WTC11 (cell line): ENCODE measurements around the gene RMRP. TPM values are rescaled to one million over a fixed set of nuclear protein-coding genes. Genes with fewer than 3 reads are reported as not detected.

Experiments
- ESRRA ChIP-seq: sonication (generic); formaldehyde crosslinking; IDR thresholded peaks from 2 replicates; pipeline ENCODE4 v1.8.1; 2022; ENCODE audit warnings: mild to moderate bottlenecking, missing genetic modification reagents, borderline replicate concordance
- FOXJ3 ChIP-seq: sonication (generic); formaldehyde crosslinking; IDR thresholded peaks from 2 replicates; pipeline ENCODE4 v1.9.0; 2021; ENCODE audit warnings: missing genetic modification reagents, mild to moderate bottlenecking, borderline replicate concordance
- FOXP1 ChIP-seq: sonication (generic); formaldehyde crosslinking; IDR thresholded peaks from 2 replicates; pipeline ENCODE4 v1.8.0; 2022; ENCODE audit warnings: missing genetic modification reagents, mild to moderate bottlenecking, moderate library complexity, borderline replicate concordance
- GABPB1 ChIP-seq: sonication (generic); formaldehyde crosslinking; IDR thresholded peaks from 2 replicates; pipeline ENCODE4 v1.8.1; 2023; ENCODE audit warnings: mild to moderate bottlenecking, missing genetic modification reagents
- HMGA2 ChIP-seq: fragments of 250-450 bp; sonication (Bioruptor Pico); IDR thresholded peaks from 2 replicates; pipeline ENCODE4 v1.4.0; 2021; ENCODE audit warnings: mild to moderate bottlenecking, moderate library complexity
- KAT7 ChIP-seq: sonication (generic); formaldehyde crosslinking; IDR thresholded peaks from 2 replicates; pipeline ENCODE4 v1.8.1; 2023; ENCODE audit warnings: missing genetic modification reagents, mild to moderate bottlenecking, borderline replicate concordance
- MXD4 ChIP-seq: fragments of 250-450 bp; sonication (Bioruptor Pico); IDR thresholded peaks from 2 replicates; pipeline ENCODE4 v1.8.0; 2021; ENCODE audit warnings: mild to moderate bottlenecking, moderate library complexity, borderline replicate concordance
- MYBL2 ChIP-seq: sonication (generic); formaldehyde crosslinking; IDR thresholded peaks from 2 replicates; pipeline ENCODE4 v1.8.1; 2023; ENCODE audit warnings: mild to moderate bottlenecking, moderate library complexity, missing genetic modification reagents
- NFATC4 ChIP-seq: fragments of 250-450 bp; sonication (Bioruptor Pico); IDR thresholded peaks from 2 replicates; pipeline ENCODE4 v1.9.0; 2021; ENCODE audit warnings: mild to moderate bottlenecking
- NR2C2 ChIP-seq: sonication (generic); formaldehyde crosslinking; IDR thresholded peaks from 2 replicates; pipeline ENCODE4 v1.8.0; 2022; ENCODE audit warnings: mild to moderate bottlenecking, missing genetic modification reagents
- SMAD4 ChIP-seq: sonication (generic); formaldehyde crosslinking; IDR thresholded peaks from 2 replicates; pipeline ENCODE4 v1.8.0; 2022; ENCODE audit warnings: mild to moderate bottlenecking, missing genetic modification reagents
- TCF7 ChIP-seq: sonication (generic); formaldehyde crosslinking; IDR thresholded peaks from 2 replicates; pipeline ENCODE4 v1.8.0; 2022; ENCODE audit warnings: mild to moderate bottlenecking, low read depth, missing genetic modification reagents, moderate library complexity
- TP53 ChIP-seq: sonication (generic); formaldehyde crosslinking; IDR thresholded peaks from 2 replicates; pipeline ENCODE4 v1.8.1; 2023; ENCODE audit warnings: mild to moderate bottlenecking, missing genetic modification reagents
- ZNF219 ChIP-seq: sonication (generic); formaldehyde crosslinking; IDR thresholded peaks from 2 replicates; pipeline ENCODE4 v1.8.0; 2023; ENCODE audit warnings: missing genetic modification reagents, mild to moderate bottlenecking, borderline replicate concordance
- ZNF232 ChIP-seq: sonication (generic); formaldehyde crosslinking; IDR thresholded peaks from 2 replicates; pipeline ENCODE4 v1.8.0; 2022; ENCODE audit warnings: mild to moderate bottlenecking, missing genetic modification reagents
- ZNF317 ChIP-seq: sonication (generic); formaldehyde crosslinking; IDR thresholded peaks from 2 replicates; pipeline ENCODE4 v1.8.1; 2023; ENCODE audit warnings: low read depth, mild to moderate bottlenecking, moderate library complexity, missing genetic modification reagents, borderline replicate concordance
- ZNF423 ChIP-seq: fragments of 250-450 bp; sonication (Bioruptor Pico); IDR thresholded peaks from 2 replicates; pipeline ENCODE4 v2.1.2; 2022; ENCODE audit warnings: mild to moderate bottlenecking, moderate library complexity
- total RNA-seq: library from RNA; stranded (reverse); gene quantifications from 3 replicates; pipeline ENCODE4 v1.2.3, GENCODE V29; 2021
- TF ChIP-seq, protein P1 (sequence below): sonication (generic); formaldehyde crosslinking; conservative IDR thresholded peaks from 2 replicates; pipeline ENCODE4 v1.8.1; 2022; ENCODE audit warnings: mild to moderate bottlenecking, missing genetic modification reagents
- TF ChIP-seq, protein P2 (sequence below): sonication (generic); formaldehyde crosslinking; IDR thresholded peaks from 2 replicates; pipeline ENCODE4 v1.8.1; 2022; ENCODE audit warnings: low read depth, missing genetic modification reagents, borderline replicate concordance
- TF ChIP-seq, protein P3 (sequence below): sonication (generic); formaldehyde crosslinking; IDR thresholded peaks from 2 replicates; pipeline ENCODE4 v1.8.0; 2023; ENCODE audit warnings: missing genetic modification reagents
- TF ChIP-seq, protein P4 (sequence below): sonication (generic); formaldehyde crosslinking; IDR thresholded peaks from 2 replicates; pipeline ENCODE4 v1.8.1; 2023; ENCODE audit warnings: mild to moderate bottlenecking, missing genetic modification reagents, moderate library complexity
- TF ChIP-seq, protein P5 (sequence below): fragments of 250-450 bp; sonication (Bioruptor Pico); IDR thresholded peaks from 2 replicates; pipeline ENCODE4 v1.9.0; 2021; ENCODE audit warnings: mild to moderate bottlenecking
- TF ChIP-seq, protein P6 (sequence below): fragments of 250-450 bp; sonication (Bioruptor Pico); IDR thresholded peaks from 2 replicates; pipeline ENCODE4 v1.9.0; 2021; ENCODE audit warnings: moderate library complexity, mild to moderate bottlenecking, inconsistent platforms, borderline replicate concordance
- TF ChIP-seq, protein P7 (sequence below): sonication (generic); formaldehyde crosslinking; IDR thresholded peaks from 2 replicates; pipeline ENCODE4 v1.8.1; 2023; ENCODE audit warnings: mild to moderate bottlenecking, missing genetic modification reagents, borderline replicate concordance
- TF ChIP-seq, protein P8 (sequence below): sonication (generic); formaldehyde crosslinking; IDR thresholded peaks from 2 replicates; pipeline ENCODE4 v1.8.0; 2022; ENCODE audit warnings: mild to moderate bottlenecking, missing genetic modification reagents
- TF ChIP-seq, protein P9 (sequence below): sonication (generic); formaldehyde crosslinking; IDR thresholded peaks from 2 replicates; pipeline ENCODE4 v1.8.0; 2022; ENCODE audit warnings: mild to moderate bottlenecking, missing genetic modification reagents

The RMRP gene
- total RNA-seq, 1 experiment from 2014 or later = 25,958 TPM

DNA sequence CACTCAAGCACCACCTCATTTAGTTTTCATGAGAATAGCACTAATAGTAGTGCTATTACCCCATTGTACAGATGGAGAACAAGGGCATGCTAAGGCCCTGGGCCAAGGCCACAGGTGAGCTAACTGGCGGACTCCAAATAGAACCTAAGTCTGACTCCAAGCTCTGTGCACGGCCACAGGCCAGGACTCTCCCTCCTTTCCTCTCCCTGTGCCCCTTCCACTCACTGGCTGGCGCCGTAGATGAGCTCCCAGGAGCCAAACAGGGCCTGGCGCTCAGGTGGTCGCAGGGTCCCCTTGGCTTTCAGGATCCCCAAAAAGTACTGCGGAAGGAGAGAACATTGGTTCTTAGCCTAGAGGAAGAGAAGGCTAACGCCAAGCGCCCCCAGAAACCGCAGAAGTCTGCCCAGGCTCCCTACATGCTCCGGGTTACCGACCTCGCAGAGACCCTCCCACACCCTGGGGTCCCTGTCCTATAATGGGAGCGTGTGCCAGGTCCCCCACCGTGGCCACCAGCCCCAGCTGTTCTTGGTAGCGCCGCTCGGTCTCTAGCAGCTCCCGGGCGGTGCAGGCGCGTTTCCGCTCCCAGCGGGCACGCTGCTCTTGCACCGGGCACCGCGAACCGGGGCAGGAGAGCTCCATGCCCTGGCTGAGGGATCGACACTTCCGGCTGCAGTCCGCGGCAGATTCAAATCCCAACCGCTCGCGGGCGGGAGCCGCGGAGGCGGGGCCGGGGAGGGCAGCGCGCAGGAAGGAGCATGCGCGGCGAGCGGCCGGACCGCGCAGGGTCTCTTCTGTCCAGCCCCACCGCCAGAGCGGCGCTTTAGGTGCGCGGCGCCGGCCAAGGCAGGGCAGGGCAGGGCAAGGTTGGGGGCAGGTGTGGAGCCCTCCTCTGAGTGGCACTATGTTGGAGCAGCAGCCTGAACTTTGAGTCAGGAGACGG is 7.0 kb upstream of the RMRP start, which contains the start of gene ARHGEF39 (continued):
- peak; percentile 69; the same call in 1 of the 2 replicates for TF ChIP-seq TP53 (CRISPR knock-in tag)
- TF ChIP-seq ZNF317 (CRISPR knock-in tag) = peak; percentile 14; the same call in 1 of the 2 replicates
- TF ChIP-seq, protein P1, sequence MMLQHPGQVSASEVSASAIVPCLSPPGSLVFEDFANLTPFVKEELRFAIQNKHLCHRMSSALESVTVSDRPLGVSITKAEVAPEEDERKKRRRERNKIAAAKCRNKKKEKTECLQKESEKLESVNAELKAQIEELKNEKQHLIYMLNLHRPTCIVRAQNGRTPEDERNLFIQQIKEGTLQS (CRISPR knock-in tag) = no peak
- no peak for TF ChIP-seq ZNF423 (CRISPR knock-in tag)
- TF ChIP-seq, protein P2, sequence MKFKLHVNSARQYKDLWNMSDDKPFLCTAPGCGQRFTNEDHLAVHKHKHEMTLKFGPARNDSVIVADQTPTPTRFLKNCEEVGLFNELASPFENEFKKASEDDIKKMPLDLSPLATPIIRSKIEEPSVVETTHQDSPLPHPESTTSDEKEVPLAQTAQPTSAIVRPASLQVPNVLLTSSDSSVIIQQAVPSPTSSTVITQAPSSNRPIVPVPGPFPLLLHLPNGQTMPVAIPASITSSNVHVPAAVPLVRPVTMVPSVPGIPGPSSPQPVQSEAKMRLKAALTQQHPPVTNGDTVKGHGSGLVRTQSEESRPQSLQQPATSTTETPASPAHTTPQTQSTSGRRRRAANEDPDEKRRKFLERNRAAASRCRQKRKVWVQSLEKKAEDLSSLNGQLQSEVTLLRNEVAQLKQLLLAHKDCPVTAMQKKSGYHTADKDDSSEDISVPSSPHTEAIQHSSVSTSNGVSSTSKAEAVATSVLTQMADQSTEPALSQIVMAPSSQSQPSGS (CRISPR knock-in tag) = no peak
- TF ChIP-seq HMGA2 (CRISPR knock-in tag) = no peak
- TF ChIP-seq ZNF232 (CRISPR knock-in tag) = peak; percentile 89; the same call in 1 of the 2 replicates
- TF ChIP-seq, protein P3, sequence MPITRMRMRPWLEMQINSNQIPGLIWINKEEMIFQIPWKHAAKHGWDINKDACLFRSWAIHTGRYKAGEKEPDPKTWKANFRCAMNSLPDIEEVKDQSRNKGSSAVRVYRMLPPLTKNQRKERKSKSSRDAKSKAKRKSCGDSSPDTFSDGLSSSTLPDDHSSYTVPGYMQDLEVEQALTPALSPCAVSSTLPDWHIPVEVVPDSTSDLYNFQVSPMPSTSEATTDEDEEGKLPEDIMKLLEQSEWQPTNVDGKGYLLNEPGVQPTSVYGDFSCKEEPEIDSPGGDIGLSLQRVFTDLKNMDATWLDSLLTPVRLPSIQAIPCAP (CRISPR knock-in tag) = no peak
- TF ChIP-seq FOXJ3 (CRISPR knock-in tag) = no peak
- TF ChIP-seq, protein P4, sequence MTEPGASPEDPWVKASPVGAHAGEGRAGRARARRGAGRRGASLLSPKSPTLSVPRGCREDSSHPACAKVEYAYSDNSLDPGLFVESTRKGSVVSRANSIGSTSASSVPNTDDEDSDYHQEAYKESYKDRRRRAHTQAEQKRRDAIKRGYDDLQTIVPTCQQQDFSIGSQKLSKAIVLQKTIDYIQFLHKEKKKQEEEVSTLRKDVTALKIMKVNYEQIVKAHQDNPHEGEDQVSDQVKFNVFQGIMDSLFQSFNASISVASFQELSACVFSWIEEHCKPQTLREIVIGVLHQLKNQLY = no peak
- no peak for TF ChIP-seq KAT7
- TF ChIP-seq FOXP1 (CRISPR knock-in tag) = peak; percentile 92; the same call in 1 of the 2 replicates
- no peak for TF ChIP-seq ZNF219 (CRISPR knock-in tag)
- TF ChIP-seq ESRRA (CRISPR knock-in tag) = peak; percentile 87; the same call in 1 of the 2 replicates
- TF ChIP-seq NR2C2 (CRISPR knock-in tag) = no peak
- peak; percentile 90 for TF ChIP-seq GABPB1 (CRISPR knock-in tag)
- TF ChIP-seq, protein P5, sequence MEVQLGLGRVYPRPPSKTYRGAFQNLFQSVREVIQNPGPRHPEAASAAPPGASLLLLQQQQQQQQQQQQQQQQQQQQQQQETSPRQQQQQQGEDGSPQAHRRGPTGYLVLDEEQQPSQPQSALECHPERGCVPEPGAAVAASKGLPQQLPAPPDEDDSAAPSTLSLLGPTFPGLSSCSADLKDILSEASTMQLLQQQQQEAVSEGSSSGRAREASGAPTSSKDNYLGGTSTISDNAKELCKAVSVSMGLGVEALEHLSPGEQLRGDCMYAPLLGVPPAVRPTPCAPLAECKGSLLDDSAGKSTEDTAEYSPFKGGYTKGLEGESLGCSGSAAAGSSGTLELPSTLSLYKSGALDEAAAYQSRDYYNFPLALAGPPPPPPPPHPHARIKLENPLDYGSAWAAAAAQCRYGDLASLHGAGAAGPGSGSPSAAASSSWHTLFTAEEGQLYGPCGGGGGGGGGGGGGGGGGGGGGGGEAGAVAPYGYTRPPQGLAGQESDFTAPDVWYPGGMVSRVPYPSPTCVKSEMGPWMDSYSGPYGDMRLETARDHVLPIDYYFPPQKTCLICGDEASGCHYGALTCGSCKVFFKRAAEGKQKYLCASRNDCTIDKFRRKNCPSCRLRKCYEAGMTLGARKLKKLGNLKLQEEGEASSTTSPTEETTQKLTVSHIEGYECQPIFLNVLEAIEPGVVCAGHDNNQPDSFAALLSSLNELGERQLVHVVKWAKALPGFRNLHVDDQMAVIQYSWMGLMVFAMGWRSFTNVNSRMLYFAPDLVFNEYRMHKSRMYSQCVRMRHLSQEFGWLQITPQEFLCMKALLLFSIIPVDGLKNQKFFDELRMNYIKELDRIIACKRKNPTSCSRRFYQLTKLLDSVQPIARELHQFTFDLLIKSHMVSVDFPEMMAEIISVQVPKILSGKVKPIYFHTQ = no peak
- TF ChIP-seq, protein P6, sequence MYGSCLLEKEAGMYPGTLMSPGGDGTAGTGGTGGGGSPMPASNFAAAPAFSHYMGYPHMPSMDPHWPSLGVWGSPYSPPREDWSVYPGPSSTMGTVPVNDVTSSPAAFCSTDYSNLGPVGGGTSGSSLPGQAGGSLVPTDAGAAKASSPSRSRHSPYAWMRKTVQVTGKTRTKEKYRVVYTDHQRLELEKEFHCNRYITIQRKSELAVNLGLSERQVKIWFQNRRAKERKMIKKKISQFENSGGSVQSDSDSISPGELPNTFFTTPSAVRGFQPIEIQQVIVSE (CRISPR knock-in tag) = no peak
- TF ChIP-seq, protein P7, sequence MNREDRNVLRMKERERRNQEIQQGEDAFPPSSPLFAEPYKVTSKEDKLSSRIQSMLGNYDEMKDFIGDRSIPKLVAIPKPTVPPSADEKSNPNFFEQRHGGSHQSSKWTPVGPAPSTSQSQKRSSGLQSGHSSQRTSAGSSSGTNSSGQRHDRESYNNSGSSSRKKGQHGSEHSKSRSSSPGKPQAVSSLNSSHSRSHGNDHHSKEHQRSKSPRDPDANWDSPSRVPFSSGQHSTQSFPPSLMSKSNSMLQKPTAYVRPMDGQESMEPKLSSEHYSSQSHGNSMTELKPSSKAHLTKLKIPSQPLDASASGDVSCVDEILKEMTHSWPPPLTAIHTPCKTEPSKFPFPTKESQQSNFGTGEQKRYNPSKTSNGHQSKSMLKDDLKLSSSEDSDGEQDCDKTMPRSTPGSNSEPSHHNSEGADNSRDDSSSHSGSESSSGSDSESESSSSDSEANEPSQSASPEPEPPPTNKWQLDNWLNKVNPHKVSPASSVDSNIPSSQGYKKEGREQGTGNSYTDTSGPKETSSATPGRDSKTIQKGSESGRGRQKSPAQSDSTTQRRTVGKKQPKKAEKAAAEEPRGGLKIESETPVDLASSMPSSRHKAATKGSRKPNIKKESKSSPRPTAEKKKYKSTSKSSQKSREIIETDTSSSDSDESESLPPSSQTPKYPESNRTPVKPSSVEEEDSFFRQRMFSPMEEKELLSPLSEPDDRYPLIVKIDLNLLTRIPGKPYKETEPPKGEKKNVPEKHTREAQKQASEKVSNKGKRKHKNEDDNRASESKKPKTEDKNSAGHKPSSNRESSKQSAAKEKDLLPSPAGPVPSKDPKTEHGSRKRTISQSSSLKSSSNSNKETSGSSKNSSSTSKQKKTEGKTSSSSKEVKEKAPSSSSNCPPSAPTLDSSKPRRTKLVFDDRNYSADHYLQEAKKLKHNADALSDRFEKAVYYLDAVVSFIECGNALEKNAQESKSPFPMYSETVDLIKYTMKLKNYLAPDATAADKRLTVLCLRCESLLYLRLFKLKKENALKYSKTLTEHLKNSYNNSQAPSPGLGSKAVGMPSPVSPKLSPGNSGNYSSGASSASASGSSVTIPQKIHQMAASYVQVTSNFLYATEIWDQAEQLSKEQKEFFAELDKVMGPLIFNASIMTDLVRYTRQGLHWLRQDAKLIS (CRISPR knock-in tag) = no peak
- TF ChIP-seq, protein P8, sequence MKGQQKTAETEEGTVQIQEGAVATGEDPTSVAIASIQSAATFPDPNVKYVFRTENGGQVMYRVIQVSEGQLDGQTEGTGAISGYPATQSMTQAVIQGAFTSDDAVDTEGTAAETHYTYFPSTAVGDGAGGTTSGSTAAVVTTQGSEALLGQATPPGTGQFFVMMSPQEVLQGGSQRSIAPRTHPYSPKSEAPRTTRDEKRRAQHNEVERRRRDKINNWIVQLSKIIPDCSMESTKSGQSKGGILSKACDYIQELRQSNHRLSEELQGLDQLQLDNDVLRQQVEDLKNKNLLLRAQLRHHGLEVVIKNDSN (CRISPR knock-in tag) = no peak
- TF ChIP-seq, protein P9, sequence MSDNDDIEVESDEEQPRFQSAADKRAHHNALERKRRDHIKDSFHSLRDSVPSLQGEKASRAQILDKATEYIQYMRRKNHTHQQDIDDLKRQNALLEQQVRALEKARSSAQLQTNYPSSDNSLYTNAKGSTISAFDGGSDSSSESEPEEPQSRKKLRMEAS = peak; percentile 90
- TF ChIP-seq NFATC4 (CRISPR knock-in tag) = no peak
- TF ChIP-seq SMAD4 = no peak
- no peak for TF ChIP-seq TCF7 (CRISPR knock-in tag)
- TF ChIP-seq MXD4 (CRISPR knock-in tag) = no peak
- peak; percentile 100 for TF ChIP-seq MYBL2 (CRISPR knock-in tag)
